H1 (cell line): ENCODE data around the gene ZNF541.

ENCODE experiments used
- CBX5 ChIP-seq: fragments of 300-800, 300-1000 bp; sonication (generic); IDR thresholded peaks from 2 replicates; pipeline ENCODE4 v1.7.1; 2016; ENCODE audit warnings: antibody characterized with exemption, low read length, low read depth
- CHD2 ChIP-seq: IDR thresholded peaks from 2 replicates; pipeline ENCODE4 v1.6.1; 2012; ENCODE audit warnings: low read length, improper control_type of control experiment
- CTCF ChIP-seq, 3 experiments: IDR thresholded peaks; 1 replicate in 2 of 3; 2 replicates in 1 of 3; pipeline versions ENCODE4 v1.5.1 to v1.6.1; 2011; ENCODE audit warnings: low read length in 3 of 3, mild to moderate bottlenecking in 3 of 3, inconsistent platforms in 2 of 3, low read depth in 1 of 3, moderate library complexity in 1 of 3; ENCODE audit not compliant: insufficient read depth in 1 of 3; ENCODE audit errors: control extremely low read depth in 1 of 3
- EP300 ChIP-seq, 2 experiments: IDR thresholded peaks; 1 replicate in 1 of 2; 2 replicates in 1 of 2; pipeline ENCODE4 v1.6.1; 2011 to 2012; ENCODE audit warnings: low read depth in 2 of 2, low read length in 2 of 2, mild to moderate bottlenecking in 2 of 2, borderline replicate concordance in 1 of 2, inconsistent platforms in 1 of 2, moderate library complexity in 1 of 2
- KDM1A ChIP-seq: fragments of 200-600, 300-600 bp; sonication (generic); IDR thresholded peaks from 2 replicates; pipeline ENCODE4 v1.7.1; 2016; ENCODE audit warnings: mild to moderate bottlenecking, low read length, borderline replicate concordance
- NRF1 ChIP-seq: IDR thresholded peaks from 2 replicates; pipeline ENCODE4 v1.6.1; 2011; ENCODE audit warnings: mild to moderate bottlenecking, low read depth, low read length, improper control_type of control experiment
- POLR2A ChIP-seq, 2 experiments: IDR thresholded peaks; 1 replicate in 1 of 2; 2 replicates in 1 of 2; pipeline ENCODE4 v1.6.1; 2011; ENCODE audit warnings: low read depth in 2 of 2, low read length in 2 of 2, mild to moderate bottlenecking in 2 of 2; ENCODE audit errors: control extremely low read depth in 1 of 2
- POLR2AphosphoS5 ChIP-seq: IDR thresholded peaks from 2 replicates; pipeline ENCODE4 v1.6.1; 2011; ENCODE audit warnings: low read depth, low read length
- RAD21 ChIP-seq, 2 experiments: IDR thresholded peaks in 1 of 2; conservative IDR thresholded peaks in 1 of 2; 2 replicates each; pipeline ENCODE4 v1.6.1; 2011; ENCODE audit warnings: low read depth in 2 of 2, low read length in 2 of 2, improper control_type of control experiment in 1 of 2, inconsistent platforms in 1 of 2, mild to moderate bottlenecking in 1 of 2, moderate library complexity in 1 of 2
- TF ChIP-seq, protein P1 (sequence below): IDR thresholded peaks from 2 replicates; pipeline ENCODE4 v1.6.1; 2012; ENCODE audit warnings: low read length, inconsistent platforms

GRCh38 chr19:47538812-47539211, 34.1 kb downstream of the ZNF541 start:
- no peak for TF ChIP-seq CBX5
- no peak for TF ChIP-seq CTCF (IDR thresholded peaks at IDR 0.05; ENCODE audit: control extremely low read depth in 1 of 3, insufficient read depth in 1 of 3, low read depth in 1 of 3, low read length in 3 of 3)
- TF ChIP-seq POLR2A (IDR thresholded peaks at IDR 0.05; ENCODE audit: control extremely low read depth in 1 of 2, low read depth in 2 of 2, low read length in 2 of 2), result no peak
- no peak for TF ChIP-seq CHD2
- TF ChIP-seq, protein P1, sequence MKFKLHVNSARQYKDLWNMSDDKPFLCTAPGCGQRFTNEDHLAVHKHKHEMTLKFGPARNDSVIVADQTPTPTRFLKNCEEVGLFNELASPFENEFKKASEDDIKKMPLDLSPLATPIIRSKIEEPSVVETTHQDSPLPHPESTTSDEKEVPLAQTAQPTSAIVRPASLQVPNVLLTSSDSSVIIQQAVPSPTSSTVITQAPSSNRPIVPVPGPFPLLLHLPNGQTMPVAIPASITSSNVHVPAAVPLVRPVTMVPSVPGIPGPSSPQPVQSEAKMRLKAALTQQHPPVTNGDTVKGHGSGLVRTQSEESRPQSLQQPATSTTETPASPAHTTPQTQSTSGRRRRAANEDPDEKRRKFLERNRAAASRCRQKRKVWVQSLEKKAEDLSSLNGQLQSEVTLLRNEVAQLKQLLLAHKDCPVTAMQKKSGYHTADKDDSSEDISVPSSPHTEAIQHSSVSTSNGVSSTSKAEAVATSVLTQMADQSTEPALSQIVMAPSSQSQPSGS, result no peak
- TF ChIP-seq RAD21 (IDR thresholded peaks at IDR 0.05 in 1 of 2, conservative IDR thresholded peaks at IDR 0.05 in 1 of 2; ENCODE audit: low read depth in 2 of 2, low read length in 2 of 2), result no peak
- TF ChIP-seq NRF1, result no peak
- no peak for TF ChIP-seq POLR2AphosphoS5
- TF ChIP-seq KDM1A, result no peak
- no peak for TF ChIP-seq EP300 (IDR thresholded peaks at IDR 0.05; ENCODE audit: borderline replicate concordance in 1 of 2, low read depth in 2 of 2, low read length in 2 of 2)
